Activated T-helper 17 cell treated with anti-CD3 and anti-CD28 coated beads, Interleukin-2, amount 50 U/mL, for 72 hours (primary cell): ENCODE data around the gene SOX8. TPM values are rescaled to one million over a fixed set of nuclear protein-coding genes. Genes with fewer than 3 reads are reported as not detected.

Experiments used
- ATAC-seq: fragments of 150-1000 bp; cut with Tn5 transposase; replicated peaks from 2 replicates; pipeline ENCODE4 v1.10.0; 2021; ENCODE audit warnings: mild to moderate bottlenecking, moderate library complexity
- H3K27ac Mint-ChIP-seq: one replicate; pipeline ENCODE4 v1.8.0; 2022; ENCODE audit warnings: mixed read lengths
- H3K27me3 Mint-ChIP-seq: one replicate; pipeline ENCODE4 v1.8.0; 2022; ENCODE audit warnings: mixed read lengths
- H3K36me3 Mint-ChIP-seq: one replicate; pipeline ENCODE4 v1.8.0; 2022; ENCODE audit warnings: low read depth, mild to moderate bottlenecking, mixed read lengths
- H3K4me1 Mint-ChIP-seq: one replicate; pipeline ENCODE4 v1.8.0; 2022; ENCODE audit warnings: mixed read lengths
- H3K4me3 Mint-ChIP-seq: one replicate; pipeline ENCODE4 v1.8.0; 2022; ENCODE audit warnings: mild to moderate bottlenecking, mixed read lengths
- H3K9me3 Mint-ChIP-seq: one replicate; pipeline ENCODE4 v1.8.0; 2022; ENCODE audit warnings: mixed read lengths
- total RNA-seq, 2 donors: library from RNA; stranded (reverse); gene quantifications; one replicate each; pipeline ENCODE4 v1.2.3, GENCODE V29; 2022

SOX8 gene
- 1 to 10 TPM in 1 of 2 donors, under 1 TPM in 1; 0.35 to 3.8 TPM for total RNA-seq

- H3K27me3 Mint-ChIP-seq: no peaks in the 10 kb centered on the region
- H3K4me3 Mint-ChIP-seq: peak within 1 kb of the TSS; percentile 65
- no peak within 1 kb of the TSS for H3K27ac Mint-ChIP-seq
- H3K4me1 Mint-ChIP-seq: peaks cover 6% of the 10 kb centered on the region
- H3K36me3 Mint-ChIP-seq: no peaks in the 10 kb centered on the region
- ATAC-seq: peak; percentile 16
- no peaks in the 10 kb centered on the region for H3K9me3 Mint-ChIP-seq
These were observed at the start of gene SOX8 for GRCh38 chr16:981695-982144. Gene SOX8, plus strand, starts transcription at chr16:981770. Its CDS starts 153 bp downstream, at chr16:981923.

DNA sequence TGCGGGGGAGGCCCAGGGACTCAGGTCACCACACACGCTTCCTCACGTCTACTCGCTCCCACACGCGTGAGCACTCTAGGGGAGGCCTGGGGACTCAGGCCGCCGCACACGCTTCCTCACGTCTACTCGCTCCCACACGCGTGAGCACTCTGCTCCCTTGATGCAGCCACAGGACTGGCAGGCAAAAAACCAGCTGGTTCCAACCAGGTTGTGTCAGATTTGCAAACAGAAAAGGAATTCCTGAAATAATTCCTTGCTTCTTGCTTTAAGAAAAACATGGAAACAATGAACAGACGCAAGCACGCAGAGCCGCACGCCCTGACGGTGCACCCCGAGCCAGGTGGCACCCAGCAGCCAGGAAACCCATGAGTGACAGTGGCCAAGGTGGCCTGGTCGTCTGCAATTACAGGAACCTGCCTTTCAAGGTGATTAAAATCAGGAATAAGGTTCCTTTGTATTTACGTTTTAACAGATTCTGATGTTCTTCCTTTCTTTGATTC is 48.7 kb upstream of the SOX8 start:
- Mint-ChIP-seq H3K9me3 (no peaks in the 10 kb centered on the region), H3K27ac (no peak overlapping the region), H3K36me3 (peaks cover 32% of the 10 kb centered on the region), H3K4me1 (no peaks in the 10 kb centered on the region), H3K4me3 (no peak overlapping the region), H3K27me3 (no peaks in the 10 kb centered on the region)
- no peak for ATAC-seq

DNA sequence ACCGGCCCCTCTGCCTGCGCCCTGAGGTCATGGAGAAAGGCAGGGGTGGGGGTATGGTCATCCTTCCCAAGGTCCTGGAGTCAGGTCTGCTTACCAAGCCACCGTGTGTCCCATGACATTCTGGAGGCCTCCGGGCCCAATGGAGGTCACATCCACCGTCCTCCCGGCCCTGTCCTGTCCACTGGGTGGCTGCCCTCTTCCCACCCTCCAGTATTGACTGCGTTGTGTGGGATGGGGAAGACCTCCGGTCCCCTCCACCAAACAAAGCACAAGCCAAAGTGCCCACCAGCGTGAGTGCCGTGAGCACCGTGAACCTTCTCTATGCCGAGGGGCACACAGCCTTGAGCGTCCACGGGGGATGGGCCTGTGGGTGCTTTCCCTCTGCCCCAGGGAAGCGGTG is 48.0 kb upstream of the SOX8 start:
- Mint-ChIP-seq H3K27ac (no peak overlapping the region), H3K4me3 (no peak overlapping the region), H3K9me3 (no peaks in the 10 kb centered on the region), H3K36me3 (peaks cover 32% of the 10 kb centered on the region), H3K27me3 (no peaks in the 10 kb centered on the region), H3K4me1 (no peaks in the 10 kb centered on the region)
- ATAC-seq: no peak

GRCh38 chr16:934178-934577 is 47.4 kb upstream of the SOX8 start:
- H3K27me3 Mint-ChIP-seq: no peaks in the 10 kb centered on the region
- H3K4me3 Mint-ChIP-seq: no peak overlapping the region
- H3K4me1 Mint-ChIP-seq: no peaks in the 10 kb centered on the region
- H3K27ac Mint-ChIP-seq: no peak overlapping the region
- ATAC-seq: no peak
- H3K9me3 Mint-ChIP-seq: no peaks in the 10 kb centered on the region
- peaks cover 32% of the 10 kb centered on the region for H3K36me3 Mint-ChIP-seq

GRCh38 chr16:935684-936083 is 45.9 kb upstream of the SOX8 start:
- Mint-ChIP-seq H3K4me3 (no peak overlapping the region), H3K4me1 (no peaks in the 10 kb centered on the region), H3K9me3 (no peaks in the 10 kb centered on the region), H3K27ac (peak overlapping the region; percentile 62), H3K36me3 (peaks cover 22% of the 10 kb centered on the region), H3K27me3 (no peaks in the 10 kb centered on the region)
- ATAC-seq: no peak

DNA sequence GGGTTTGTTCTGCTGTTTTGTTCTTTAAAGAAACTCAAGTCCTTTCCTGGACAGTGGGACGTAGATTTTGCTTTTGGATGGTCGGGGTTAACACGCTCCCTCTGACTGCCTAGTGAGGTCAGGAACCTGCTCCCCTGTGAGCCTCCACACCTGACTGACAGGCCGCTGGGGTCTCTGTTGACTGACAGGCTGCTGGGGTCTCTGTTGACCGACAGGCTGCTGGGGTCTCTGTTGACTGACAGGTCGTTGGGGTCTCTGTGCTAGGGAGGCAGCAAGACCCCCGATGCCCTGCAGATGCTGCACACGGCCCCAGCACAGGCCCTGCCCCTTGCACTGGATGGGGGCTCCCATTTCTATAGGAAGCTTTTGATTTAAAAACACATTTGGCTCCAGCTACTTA is 44.3 kb upstream of the SOX8 start:
- Mint-ChIP-seq H3K27me3 (no peaks in the 10 kb centered on the region), H3K27ac (no peak overlapping the region), H3K9me3 (peaks cover 4% of the 10 kb centered on the region), H3K4me1 (no peaks in the 10 kb centered on the region), H3K36me3 (peaks cover 30% of the 10 kb centered on the region), H3K4me3 (no peak overlapping the region)
- no peak for ATAC-seq

DNA sequence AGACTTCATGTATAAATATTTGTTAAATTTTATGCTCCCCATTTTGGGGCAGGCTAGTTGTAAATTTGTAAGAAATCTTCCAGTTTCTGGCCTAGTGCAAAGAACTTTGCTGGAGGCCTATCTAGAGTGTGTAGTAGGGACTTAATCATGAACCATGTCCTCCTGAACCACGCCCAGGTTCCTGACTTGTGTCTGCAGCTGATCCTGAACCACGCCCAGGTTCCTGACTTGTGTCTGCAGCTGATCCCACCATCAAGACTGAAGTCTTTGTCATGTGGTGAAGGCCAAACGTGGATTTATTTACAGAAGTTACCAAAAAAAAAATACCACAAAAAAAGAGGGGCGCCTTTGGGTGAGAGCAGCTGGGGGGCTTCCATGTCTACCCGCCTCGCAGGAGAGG is 43.8 kb upstream of the SOX8 start:
- no peaks in the 10 kb centered on the region for H3K4me1 Mint-ChIP-seq
- ATAC-seq: no peak
- H3K4me3 Mint-ChIP-seq: no peak overlapping the region
- H3K27ac Mint-ChIP-seq: no peak overlapping the region
- H3K9me3 Mint-ChIP-seq: peaks cover 8% of the 10 kb centered on the region
- H3K27me3 Mint-ChIP-seq: no peaks in the 10 kb centered on the region
- peaks cover 32% of the 10 kb centered on the region for H3K36me3 Mint-ChIP-seq

DNA sequence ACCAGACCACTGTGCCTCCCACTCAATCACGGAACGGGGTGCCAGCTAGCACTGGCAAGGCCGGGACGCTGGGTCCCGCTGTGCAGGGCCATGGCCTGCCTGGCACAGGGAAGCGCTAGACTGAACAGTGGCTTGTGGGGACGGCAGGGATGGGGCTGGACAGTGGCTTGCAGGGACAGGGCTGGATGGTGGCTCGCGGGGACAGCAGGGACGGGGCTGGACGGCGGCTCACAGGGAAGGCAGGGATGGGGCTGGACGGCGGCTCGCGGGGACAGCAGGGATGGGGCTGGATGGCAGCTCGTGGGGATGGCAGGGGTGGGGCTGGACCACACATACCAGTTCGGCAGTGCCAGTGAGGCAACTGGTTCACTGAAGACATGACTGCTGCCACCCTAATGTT is 43.4 kb upstream of the SOX8 start:
- Mint-ChIP-seq H3K36me3 (peaks cover 31% of the 10 kb centered on the region), H3K4me1 (no peaks in the 10 kb centered on the region), H3K27ac (no peak overlapping the region), H3K4me3 (no peak overlapping the region), H3K9me3 (peaks cover 10% of the 10 kb centered on the region), H3K27me3 (no peaks in the 10 kb centered on the region)
- no peak for ATAC-seq

DNA sequence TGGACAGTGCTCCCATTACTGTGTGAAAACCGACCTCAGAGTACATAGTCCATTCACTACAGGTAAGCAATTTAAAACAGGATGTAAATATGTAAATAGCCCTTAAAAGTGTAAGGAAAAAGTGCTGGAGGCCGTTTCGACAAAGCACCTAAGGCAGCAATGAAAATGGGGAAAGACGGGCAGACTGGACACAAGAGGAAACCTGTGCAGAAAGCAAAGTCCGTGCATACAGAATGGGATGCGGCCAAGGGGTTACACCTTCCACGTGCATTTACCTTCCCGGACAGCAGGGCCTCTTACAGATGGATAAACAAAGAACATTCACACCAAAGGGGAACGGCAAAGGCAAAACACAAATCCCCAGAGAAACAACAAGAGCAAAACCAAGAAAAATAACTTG is 42.8 kb upstream of the SOX8 start:
- Mint-ChIP-seq H3K9me3 (peaks cover 10% of the 10 kb centered on the region), H3K27ac (no peak overlapping the region), H3K4me1 (no peaks in the 10 kb centered on the region), H3K4me3 (no peak overlapping the region), H3K27me3 (no peaks in the 10 kb centered on the region), H3K36me3 (peaks cover 29% of the 10 kb centered on the region)
- no peak for ATAC-seq

DNA sequence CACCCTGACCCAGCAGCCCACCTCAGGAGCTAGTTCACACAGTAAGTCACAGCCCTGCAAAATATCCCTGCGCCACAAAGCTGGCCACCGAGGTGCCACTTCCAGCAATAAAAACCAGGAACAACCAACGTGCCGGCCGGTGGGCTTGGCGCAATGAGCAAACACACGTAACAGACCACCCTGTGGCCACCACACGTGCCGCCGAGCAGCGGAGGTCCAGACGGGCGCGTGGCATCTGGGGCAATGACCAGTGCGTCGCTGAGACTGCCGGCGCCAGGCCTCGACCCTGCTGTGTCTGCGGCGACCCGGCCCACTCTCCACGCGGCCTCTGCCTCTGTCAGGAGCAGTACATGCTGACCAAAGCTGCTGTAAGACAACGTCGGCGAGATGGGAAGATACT is 42.3 kb upstream of the SOX8 start:
- peaks cover 10% of the 10 kb centered on the region for H3K9me3 Mint-ChIP-seq
- H3K36me3 Mint-ChIP-seq: peaks cover 29% of the 10 kb centered on the region
- ATAC-seq: no peak
- no peak overlapping the region for H3K4me3 Mint-ChIP-seq
- no peak overlapping the region for H3K27ac Mint-ChIP-seq
- H3K27me3 Mint-ChIP-seq: no peaks in the 10 kb centered on the region
- H3K4me1 Mint-ChIP-seq: no peaks in the 10 kb centered on the region

- H3K4me3 Mint-ChIP-seq: no peak overlapping the region
- ATAC-seq: no peak
- peaks cover 35% of the 10 kb centered on the region for H3K36me3 Mint-ChIP-seq
- no peaks in the 10 kb centered on the region for H3K4me1 Mint-ChIP-seq
- H3K9me3 Mint-ChIP-seq: peaks cover 10% of the 10 kb centered on the region
- no peak overlapping the region for H3K27ac Mint-ChIP-seq
- no peaks in the 10 kb centered on the region for H3K27me3 Mint-ChIP-seq
These were observed 41.6 kb upstream of the SOX8 start for GRCh38 chr16:939941-940340.

- no peaks in the 10 kb centered on the region for H3K27me3 Mint-ChIP-seq
- ATAC-seq: no peak
- H3K9me3 Mint-ChIP-seq: peaks cover 10% of the 10 kb centered on the region
- H3K36me3 Mint-ChIP-seq: peaks cover 45% of the 10 kb centered on the region
- H3K4me3 Mint-ChIP-seq: no peak overlapping the region
- H3K4me1 Mint-ChIP-seq: no peaks in the 10 kb centered on the region
- no peak overlapping the region for H3K27ac Mint-ChIP-seq
These were observed 39.0 kb upstream of the SOX8 start for GRCh38 chr16:942436-943060.

- no peak overlapping the region for H3K27ac Mint-ChIP-seq
- peaks cover 10% of the 10 kb centered on the region for H3K9me3 Mint-ChIP-seq
- no peak overlapping the region for H3K4me3 Mint-ChIP-seq
- ATAC-seq: no peak
- H3K27me3 Mint-ChIP-seq: no peaks in the 10 kb centered on the region
- no peaks in the 10 kb centered on the region for H3K4me1 Mint-ChIP-seq
- peaks cover 45% of the 10 kb centered on the region for H3K36me3 Mint-ChIP-seq
These were observed 37.6 kb upstream of the SOX8 start for GRCh38 chr16:943971-944370.

DNA sequence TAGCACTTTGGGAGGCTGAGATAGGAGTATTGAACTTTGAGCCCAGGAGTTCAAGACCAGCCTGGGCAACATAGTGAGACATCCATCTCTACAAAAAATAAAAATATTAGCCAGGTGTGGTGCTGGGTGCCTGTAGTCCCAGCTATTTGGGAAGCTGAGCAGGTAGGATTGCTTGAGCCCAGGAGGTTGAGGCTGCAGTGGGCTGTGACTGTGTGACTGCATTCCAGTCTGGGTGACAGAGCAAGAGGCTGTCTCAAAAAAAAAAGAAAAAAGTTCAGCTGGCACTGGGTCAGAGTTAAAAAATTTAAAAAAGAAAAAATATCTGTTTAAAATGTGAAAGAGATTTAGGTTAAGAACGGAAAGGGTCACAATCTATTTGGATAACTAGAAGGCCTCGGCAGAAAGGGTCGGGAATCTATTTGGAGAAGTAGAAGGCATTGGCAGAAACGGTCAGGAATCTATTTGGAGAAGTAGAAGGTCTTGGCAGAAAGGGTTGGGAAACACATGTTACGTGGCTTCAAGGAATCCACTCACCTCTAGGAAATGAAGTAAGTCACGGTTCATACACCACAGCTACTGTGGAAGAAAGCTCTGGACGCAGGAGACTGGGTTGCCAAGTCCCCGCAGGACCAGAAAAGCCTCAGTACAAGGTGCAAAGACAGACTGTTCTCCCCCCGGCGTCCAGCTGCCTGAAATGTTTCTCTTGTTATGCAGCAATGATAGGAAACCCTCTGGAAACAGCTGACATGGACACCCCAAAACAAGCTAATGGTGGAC is 36.1 kb upstream of the SOX8 start:
- Mint-ChIP-seq H3K9me3 (peaks cover 10% of the 10 kb centered on the region), H3K4me3 (no peak overlapping the region), H3K36me3 (peaks cover 45% of the 10 kb centered on the region), H3K27me3 (no peaks in the 10 kb centered on the region), H3K27ac (no peak overlapping the region), H3K4me1 (no peaks in the 10 kb centered on the region)
- ATAC-seq: no peak

DNA sequence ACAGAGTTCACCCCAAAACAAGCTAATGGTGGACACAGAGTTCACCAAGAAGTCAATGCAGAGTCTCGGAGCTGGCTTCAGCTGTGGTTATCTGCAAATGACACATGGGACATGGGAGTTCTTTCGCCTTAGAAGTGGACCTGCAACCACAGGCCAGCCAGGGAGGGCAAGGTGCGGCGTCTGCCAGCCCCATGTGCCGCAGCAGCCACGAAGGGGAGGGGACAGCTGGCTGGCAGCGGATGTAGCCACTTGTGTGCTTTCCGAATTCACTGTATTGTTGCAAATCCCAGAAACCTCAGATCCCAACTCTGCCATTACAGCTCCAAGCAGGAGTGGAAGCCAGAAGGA is 35.5 kb upstream of the SOX8 start:
- no peaks in the 10 kb centered on the region for H3K4me1 Mint-ChIP-seq
- peaks cover 10% of the 10 kb centered on the region for H3K9me3 Mint-ChIP-seq
- H3K36me3 Mint-ChIP-seq: peaks cover 44% of the 10 kb centered on the region
- no peak overlapping the region for H3K27ac Mint-ChIP-seq
- no peak overlapping the region for H3K4me3 Mint-ChIP-seq
- H3K27me3 Mint-ChIP-seq: no peaks in the 10 kb centered on the region
- no peak for ATAC-seq
